Neural progenitor cell (in vitro differentiated cells): ENCODE data around the gene MICB. TPM values are rescaled to one million over a fixed set of nuclear protein-coding genes. Genes with fewer than 3 reads are reported as not detected.

Experiments
- DNase-seq: peaks from one replicate; pipeline ENCODE4 v3.0.0-alpha.2; 2016; ENCODE audit warnings: low spot score
- H2AFZ ChIP-seq: fragments of 200-600 bp; sonication (generic); replicated peaks from 2 replicates; pipeline ENCODE4 v1.6.1; 2016; ENCODE audit warnings: antibody characterized with exemption
- H3F3A ChIP-seq: fragments of 200-600 bp; sonication (generic); 2 replicates; pipeline ENCODE4 v1.6.1; 2016; ENCODE audit warnings: antibody characterized with exemption, low read depth
- H3K27ac ChIP-seq: fragments of 200-600 bp; sonication (generic); 2 replicates; pipeline ENCODE4 v1.5.1; 2016; ENCODE audit warnings: mild to moderate bottlenecking
- H3K27me3 ChIP-seq: fragments of 200-600 bp; sonication (generic); 2 replicates; pipeline ENCODE4 v1.6.1; 2016; ENCODE audit warnings: mild to moderate bottlenecking, moderate library complexity
- H3K36me3 ChIP-seq: fragments of 200-600 bp; sonication (generic); 2 replicates; pipeline ENCODE4 v1.5.1; 2016
- H3K4me1 ChIP-seq: fragments of 200-600 bp; sonication (generic); 2 replicates; pipeline ENCODE4 v1.6.1; 2016; ENCODE audit warnings: mixed run types
- H3K4me2 ChIP-seq: fragments of 200-600 bp; sonication (generic); 2 replicates; pipeline ENCODE4 v1.6.1; 2016
- H3K4me3 ChIP-seq: fragments of 200-600 bp; sonication (generic); 2 replicates; pipeline ENCODE4 v1.5.1; 2016
- H3K79me2 ChIP-seq: fragments of 200-600 bp; sonication (generic); 2 replicates; pipeline ENCODE4 v1.6.1; 2016; ENCODE audit warnings: low read depth
- H3K9ac ChIP-seq: fragments of 200-600 bp; sonication (generic); 2 replicates; pipeline ENCODE4 v1.6.1; 2016
- H3K9me3 ChIP-seq: fragments of 200-600 bp; sonication (generic); 2 replicates; pipeline ENCODE4 v1.5.1; 2016; ENCODE audit warnings: low read depth
- H4K20me1 ChIP-seq: fragments of 200-600 bp; sonication (generic); 2 replicates; pipeline ENCODE4 v1.6.1; 2016; ENCODE audit warnings: low read depth
- H3K27ac Mint-ChIP-seq: 3 replicates; pipeline ENCODE4 v1.8.0; 2021; ENCODE audit warnings: mixed read lengths
- H3K27me3 Mint-ChIP-seq: 2 replicates; pipeline ENCODE4 v1.8.0; 2022; ENCODE audit warnings: low read depth, mild to moderate bottlenecking, inconsistent platforms, moderate library complexity, mixed read lengths; ENCODE audit not compliant: insufficient read depth
- H3K36me3 Mint-ChIP-seq: 3 replicates; pipeline ENCODE4 v1.8.0; 2021; ENCODE audit warnings: mixed read lengths
- H3K4me1 Mint-ChIP-seq: 3 replicates; pipeline ENCODE4 v1.8.0; 2021; ENCODE audit warnings: mixed read lengths
- H3K4me3 Mint-ChIP-seq: 3 replicates; pipeline ENCODE4 v1.8.0; 2021; ENCODE audit warnings: mild to moderate bottlenecking, moderate library complexity, mixed read lengths
- H3K9me3 Mint-ChIP-seq: 3 replicates; pipeline ENCODE4 v1.8.0; 2020; ENCODE audit warnings: mixed read lengths
- EZH2 ChIP-seq: fragments of 200-600 bp; sonication (generic); IDR thresholded peaks from 2 replicates; pipeline ENCODE4 v1.6.1; 2017; ENCODE audit warnings: antibody characterized with exemption, mild to moderate bottlenecking, moderate library complexity
- EZH2phosphoT487 ChIP-seq: fragments of 200-600 bp; sonication (generic); IDR thresholded peaks from 2 replicates; pipeline ENCODE4 v1.6.1; 2017; ENCODE audit warnings: antibody characterized with exemption
- total RNA-seq: library from RNA; depleted of rRNA; stranded (reverse); fragments of >200 nt; gene quantifications from 2 replicates; pipeline ENCODE4 v1.2.3, GENCODE V29; 2015; ENCODE audit warnings: low replicate concordance
- TF ChIP-seq, protein P1 (sequence below): fragments of 200-600 bp; sonication (generic); IDR thresholded peaks from 2 replicates; pipeline ENCODE4 v1.5.1; 2017; ENCODE audit warnings: antibody characterized with exemption, mild to moderate bottlenecking

The MICB gene
- total RNA-seq, result 8.1 and 9.1 TPM in 2 replicates

GRCh38 chr6:31497531-31498476 lies at the start of gene MICB:
MICB (plus strand) TSS chr6:31498145; CDS start chr6:31498194, 49 bp downstream.
- Histone ChIP-seq H2AFZ (peak within 1 kb of the TSS; percentile 92), H3K27me3 (peaks cover 65% of the 10 kb centered on the region), H3K79me2 (peaks cover 12% of the 10 kb centered on the region), H3K27ac (no peak within 1 kb of the TSS), H3K9me3 (no peaks in the 10 kb centered on the region), H3K4me1 (no peaks in the 10 kb centered on the region), H3K9ac (no peak within 1 kb of the TSS), H3K4me3 (peak within 1 kb of the TSS; percentile 63), H4K20me1 (no peaks in the 10 kb centered on the region), H3F3A (peaks cover 21% of the 10 kb centered on the region), H3K4me2 (peak within 1 kb of the TSS; percentile 83), H3K36me3 (no peaks in the 10 kb centered on the region)
- TF ChIP-seq EZH2phosphoT487 (peak; percentile 1), EZH2 (no peak)
- TF ChIP-seq, protein P1, sequence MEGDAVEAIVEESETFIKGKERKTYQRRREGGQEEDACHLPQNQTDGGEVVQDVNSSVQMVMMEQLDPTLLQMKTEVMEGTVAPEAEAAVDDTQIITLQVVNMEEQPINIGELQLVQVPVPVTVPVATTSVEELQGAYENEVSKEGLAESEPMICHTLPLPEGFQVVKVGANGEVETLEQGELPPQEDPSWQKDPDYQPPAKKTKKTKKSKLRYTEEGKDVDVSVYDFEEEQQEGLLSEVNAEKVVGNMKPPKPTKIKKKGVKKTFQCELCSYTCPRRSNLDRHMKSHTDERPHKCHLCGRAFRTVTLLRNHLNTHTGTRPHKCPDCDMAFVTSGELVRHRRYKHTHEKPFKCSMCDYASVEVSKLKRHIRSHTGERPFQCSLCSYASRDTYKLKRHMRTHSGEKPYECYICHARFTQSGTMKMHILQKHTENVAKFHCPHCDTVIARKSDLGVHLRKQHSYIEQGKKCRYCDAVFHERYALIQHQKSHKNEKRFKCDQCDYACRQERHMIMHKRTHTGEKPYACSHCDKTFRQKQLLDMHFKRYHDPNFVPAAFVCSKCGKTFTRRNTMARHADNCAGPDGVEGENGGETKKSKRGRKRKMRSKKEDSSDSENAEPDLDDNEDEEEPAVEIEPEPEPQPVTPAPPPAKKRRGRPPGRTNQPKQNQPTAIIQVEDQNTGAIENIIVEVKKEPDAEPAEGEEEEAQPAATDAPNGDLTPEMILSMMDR, result no peak
- DNase-seq, result peak; percentile 94
- H3K4me1 Mint-ChIP-seq, result peaks cover 30% of the 10 kb centered on the region
- peaks cover 7% of the 10 kb centered on the region for H3K9me3 Mint-ChIP-seq
- H3K27ac Mint-ChIP-seq, result no peak within 1 kb of the TSS
- no peaks in the 10 kb centered on the region for H3K36me3 Mint-ChIP-seq
- peaks cover 83% of the 10 kb centered on the region for H3K27me3 Mint-ChIP-seq
- peak within 1 kb of the TSS; percentile 79 for H3K4me3 Mint-ChIP-seq

DNA sequence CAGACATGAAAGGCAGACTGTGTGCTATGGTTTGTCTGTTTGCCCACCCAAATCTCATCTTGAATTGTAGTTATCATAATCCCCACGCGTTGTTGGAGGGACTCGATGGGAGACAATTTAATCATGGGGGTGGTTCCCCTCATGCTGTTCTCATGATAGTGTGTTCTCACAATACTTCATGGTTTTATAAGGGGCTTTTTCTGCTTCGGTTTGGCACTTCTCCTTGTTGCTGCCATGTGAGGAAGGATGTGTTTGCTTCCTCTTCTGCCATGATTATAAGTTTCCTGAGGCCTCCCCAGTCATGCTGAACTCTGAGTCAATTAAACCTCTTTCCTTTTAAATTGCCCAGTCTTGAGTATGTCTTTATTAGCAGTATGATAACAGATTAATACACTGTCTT lies 47.2 kb upstream of the MICB start:
- Histone ChIP-seq H3K9ac (no peak overlapping the region), H3K9me3 (no peaks in the 10 kb centered on the region), H3K79me2 (no peaks in the 10 kb centered on the region), H3K4me1 (no peaks in the 10 kb centered on the region), H4K20me1 (no peaks in the 10 kb centered on the region), H3K4me3 (no peak overlapping the region), H2AFZ (no peak overlapping the region), H3K4me2 (no peak overlapping the region), H3F3A (no peaks in the 10 kb centered on the region), H3K36me3 (no peaks in the 10 kb centered on the region), H3K27me3 (no peaks in the 10 kb centered on the region), H3K27ac (no peak overlapping the region)
- no peak for DNase-seq
- H3K36me3 Mint-ChIP-seq, result no peaks in the 10 kb centered on the region
- H3K27ac Mint-ChIP-seq, result no peak overlapping the region
- H3K4me1 Mint-ChIP-seq, result no peaks in the 10 kb centered on the region
- TF ChIP-seq, protein P1, result no peak
- TF ChIP-seq EZH2phosphoT487 (no peak), EZH2 (no peak)
- H3K27me3 Mint-ChIP-seq, result peaks cover 2% of the 10 kb centered on the region
- H3K9me3 Mint-ChIP-seq, result peaks cover 4% of the 10 kb centered on the region
- no peak overlapping the region for H3K4me3 Mint-ChIP-seq

DNA sequence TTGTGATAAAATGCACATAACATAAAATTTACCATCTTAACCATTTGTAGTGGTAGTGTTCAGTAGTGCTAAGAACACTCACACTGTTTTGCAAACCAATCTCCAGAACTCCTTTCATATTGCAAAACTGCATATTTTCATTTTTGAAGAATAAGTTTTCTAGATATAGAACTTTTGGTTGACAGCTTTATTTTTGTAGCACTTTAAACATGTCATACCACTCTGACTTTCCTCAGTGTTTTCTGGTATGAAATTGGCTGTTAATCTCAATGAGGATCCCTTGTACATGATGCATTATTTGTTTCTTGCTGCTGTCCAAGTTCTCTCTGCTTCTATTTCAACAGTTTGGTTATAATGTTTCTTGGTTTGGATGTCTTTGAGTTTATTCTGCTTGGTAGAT lies 45.1 kb upstream of the MICB start:
- H3K4me3 ChIP-seq, result no peak overlapping the region
- no peaks in the 10 kb centered on the region for H3K36me3 ChIP-seq
- H3K4me1 ChIP-seq, result no peaks in the 10 kb centered on the region
- H3F3A ChIP-seq, result no peaks in the 10 kb centered on the region
- Mint-ChIP-seq H3K27ac (no peak overlapping the region), H3K4me3 (no peak overlapping the region), H3K36me3 (no peaks in the 10 kb centered on the region), H3K4me1 (no peaks in the 10 kb centered on the region), H3K9me3 (peaks cover 4% of the 10 kb centered on the region), H3K27me3 (peaks cover 2% of the 10 kb centered on the region)
- H3K9me3 ChIP-seq, result no peaks in the 10 kb centered on the region
- no peak overlapping the region for H3K9ac ChIP-seq
- no peak overlapping the region for H3K4me2 ChIP-seq
- H3K27ac ChIP-seq, result no peak overlapping the region
- no peaks in the 10 kb centered on the region for H3K79me2 ChIP-seq
- H2AFZ ChIP-seq, result no peak overlapping the region
- H3K27me3 ChIP-seq, result no peaks in the 10 kb centered on the region
- no peaks in the 10 kb centered on the region for H4K20me1 ChIP-seq
- TF ChIP-seq, protein P1, result no peak
- TF ChIP-seq EZH2phosphoT487, result no peak
- TF ChIP-seq EZH2, result no peak
- DNase-seq, result no peak
